ENCODE measurements around the gene KRT82.

DNA sequence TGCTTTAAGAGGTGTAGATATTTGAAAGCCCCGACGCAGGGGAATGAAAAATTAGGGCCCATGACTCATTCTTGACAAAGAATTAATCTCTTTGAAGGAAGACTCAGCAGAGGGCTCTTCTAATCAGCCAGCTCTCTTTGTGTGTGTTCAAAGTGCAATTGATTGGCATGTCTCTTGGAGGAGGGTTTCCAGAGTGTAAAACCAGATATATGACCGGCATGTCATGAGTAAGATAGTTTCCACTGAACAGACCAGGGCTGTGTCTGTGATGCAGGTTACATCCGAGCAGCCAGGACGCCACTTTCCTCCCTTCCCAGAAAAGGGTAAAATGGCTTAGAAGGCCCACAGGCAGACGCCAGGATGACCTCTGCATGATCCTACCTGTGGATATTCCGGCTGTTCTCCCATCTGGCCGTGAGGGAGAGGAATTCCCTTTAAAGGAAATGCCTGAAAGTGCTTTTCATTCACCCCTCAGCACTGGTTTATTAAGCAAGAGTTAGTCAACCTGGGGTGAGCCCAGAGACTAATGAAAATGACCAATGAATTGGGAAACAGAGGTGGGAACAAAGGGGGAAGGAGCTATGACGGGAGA is 35.3 kb upstream of the KRT82 start:
- TF ChIP-seq POLR2A (IDR thresholded peaks at IDR 0.05), result no peak
- TF ChIP-seq, protein P1, sequence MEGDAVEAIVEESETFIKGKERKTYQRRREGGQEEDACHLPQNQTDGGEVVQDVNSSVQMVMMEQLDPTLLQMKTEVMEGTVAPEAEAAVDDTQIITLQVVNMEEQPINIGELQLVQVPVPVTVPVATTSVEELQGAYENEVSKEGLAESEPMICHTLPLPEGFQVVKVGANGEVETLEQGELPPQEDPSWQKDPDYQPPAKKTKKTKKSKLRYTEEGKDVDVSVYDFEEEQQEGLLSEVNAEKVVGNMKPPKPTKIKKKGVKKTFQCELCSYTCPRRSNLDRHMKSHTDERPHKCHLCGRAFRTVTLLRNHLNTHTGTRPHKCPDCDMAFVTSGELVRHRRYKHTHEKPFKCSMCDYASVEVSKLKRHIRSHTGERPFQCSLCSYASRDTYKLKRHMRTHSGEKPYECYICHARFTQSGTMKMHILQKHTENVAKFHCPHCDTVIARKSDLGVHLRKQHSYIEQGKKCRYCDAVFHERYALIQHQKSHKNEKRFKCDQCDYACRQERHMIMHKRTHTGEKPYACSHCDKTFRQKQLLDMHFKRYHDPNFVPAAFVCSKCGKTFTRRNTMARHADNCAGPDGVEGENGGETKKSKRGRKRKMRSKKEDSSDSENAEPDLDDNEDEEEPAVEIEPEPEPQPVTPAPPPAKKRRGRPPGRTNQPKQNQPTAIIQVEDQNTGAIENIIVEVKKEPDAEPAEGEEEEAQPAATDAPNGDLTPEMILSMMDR (IDR thresholded peaks at IDR 0.05), result no peak

All from adrenal gland (tissue), 5 donors.